DND-41 (cell line): Measurements from ENCODE around the gene SH3BP5.

ENCODE experiments used
- CTCF ChIP-seq: IDR thresholded peaks from 2 replicates; pipeline ENCODE4 v1.5.1; 2012; ENCODE audit warnings: borderline replicate concordance, low read length, moderate library complexity, mild to moderate bottlenecking; ENCODE audit not compliant: poor library complexity, severe bottlenecking; ENCODE audit errors: extremely low read depth
- EZH2 ChIP-seq: IDR thresholded peaks from 3 replicates; pipeline ENCODE4 v1.6.1; 2012; ENCODE audit warnings: borderline replicate concordance, low read depth, mild to moderate bottlenecking, moderate library complexity, low read length, inconsistent platforms; ENCODE audit not compliant: severe bottlenecking

- TF ChIP-seq CTCF (no peak), EZH2 (no peak)
Measured at GRCh38 chr3:15367059-15367458, 34.7 kb upstream of the SH3BP5 start.
